Measurements from ENCODE around the gene NAA40. TPM values are rescaled to one million over a fixed set of nuclear protein-coding genes. Genes with fewer than 3 reads are reported as not detected.

The NAA40 gene
- total and polyA plus RNA-seq, 10 of the 15 experiments (the other 5 are each of a cell fraction or from before 2014, with no cell fraction given): 4.8 to 31.6 (median 22.2) TPM

DNA sequence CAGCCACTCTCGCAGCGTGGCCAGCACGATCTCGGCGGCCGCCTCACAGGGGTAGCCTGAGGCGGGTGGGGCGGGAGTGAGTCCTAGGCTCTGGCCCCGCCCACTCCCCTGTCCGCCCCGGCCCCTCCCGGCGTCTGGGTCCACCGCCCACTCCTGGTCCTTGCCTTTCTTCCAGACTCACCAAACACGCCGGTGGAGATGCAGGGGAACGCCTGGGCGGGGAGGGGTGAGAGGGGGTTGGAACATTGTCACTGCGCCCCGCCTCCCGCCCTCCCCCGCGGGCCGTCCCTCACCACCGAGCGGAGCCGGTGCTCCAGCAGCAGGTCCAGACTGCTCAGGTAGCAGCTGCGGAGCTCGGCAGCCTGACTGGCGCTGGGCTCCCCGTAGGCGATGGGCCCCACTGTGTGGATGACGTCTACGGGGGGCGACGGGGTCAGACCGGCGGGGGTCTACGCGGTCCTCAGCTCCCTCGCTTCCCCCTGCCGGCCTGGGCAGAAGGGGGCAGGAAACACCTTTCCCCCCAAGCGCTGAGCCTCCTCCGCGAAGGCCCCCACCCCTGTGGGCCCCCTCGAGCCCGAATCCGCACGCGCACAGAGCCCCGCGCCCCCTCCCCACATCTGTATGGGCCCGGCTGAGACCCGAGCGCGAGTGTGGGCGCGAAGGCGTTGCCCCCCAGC lies 60.7 kb downstream of the NAA40 start:
- peak overlapping the region; percentile 38; the same call in 1 of the 2 replicates for H3K4me2 ChIP-seq (ENCODE audit: control insufficient read depth, insufficient read depth)
- in situ Hi-C loops (cut with MboI): loop anchor here (5.0 kb wide), 1 partner anchor 148 kb away; no protein-coding TSS in a partner anchor

More for the DNA sequence above, 60.7 kb downstream of the NAA40 start:
- no peak overlapping the region for H3K27ac ChIP-seq (ENCODE audit: control insufficient read depth, insufficient read depth)
- H3K9me3 ChIP-seq (replicated peaks; ENCODE audit: control insufficient read depth, insufficient read depth, low read length): no peaks in the 10 kb centered on the region
- BruUV-seq (replicated peaks): no TSS peak
- FAIRE-seq (no peak), DNase-seq (ENCODE audit: low read depth, low spot score) (no peak), ATAC-seq (peak; percentile 59)
- ChIA-PET POLR2A (no interaction called here), RAD21 (ENCODE audit: unreplicated experiment) (interaction anchor here (1.1 to 1.6 kb wide), 2 partner anchors 148 to 150 kb away, joined by 3 to 7 read pairs; no protein-coding TSS in a partner anchor), CTCF (interaction anchor here (4.1 kb wide), 1 partner anchor 149 kb away, joined by 21 read pairs; no protein-coding TSS in a partner anchor), SMC1A (ENCODE audit: uncharacterized antibody, unreplicated experiment) (no interaction called here)
- H3K27me3 ChIP-seq (replicated peaks in 1 of 2; ENCODE audit: control insufficient read depth in 2 of 2, insufficient read depth in 2 of 2, low read length in 1 of 2): no peaks in the 10 kb centered on the region
- H3K79me2 ChIP-seq (ENCODE audit: control insufficient read depth, insufficient read depth, low read length): no peaks in the 10 kb centered on the region
- 21% methylated on average over 35 of the region's 59 CpGs for WGBS (ENCODE audit: insufficient coverage, insufficient replicate concordance, low lambda C conversion rate, missing lambda C conversion rate)
- TF ChIP-seq BACH1 (IDR thresholded peaks at IDR 0.05; ENCODE audit: borderline replicate concordance) (0 out of 2 replicates have a peak, but pooled peaks have one; percentile 11), POLR2A (IDR thresholded peaks at IDR 0.05; ENCODE audit: low read depth, low read length) (peak; percentile 61), RCOR1 (conservative IDR thresholded peaks at IDR 0.05; ENCODE audit: low read depth, low read length) (no peak), TARDBP (IDR thresholded peaks at IDR 0.05; ENCODE audit: borderline replicate concordance) (no peak), SMAD5 (IDR thresholded peaks at IDR 0.05; ENCODE audit: low read depth) (0 out of 2 replicates have a peak, but pooled peaks have one; percentile 12), EGR1 (IDR thresholded peaks at IDR 0.05; ENCODE audit: borderline replicate concordance in 1 of 2, low read depth in 2 of 2, low read length in 2 of 2) (peak in 1 of 2 experiments; percentile 44; a peak in 1 of 3 replicates), SREBF2 (IDR thresholded peaks at IDR 0.05; ENCODE audit: low read length) (no peak)
- TF ChIP-seq, protein P1, sequence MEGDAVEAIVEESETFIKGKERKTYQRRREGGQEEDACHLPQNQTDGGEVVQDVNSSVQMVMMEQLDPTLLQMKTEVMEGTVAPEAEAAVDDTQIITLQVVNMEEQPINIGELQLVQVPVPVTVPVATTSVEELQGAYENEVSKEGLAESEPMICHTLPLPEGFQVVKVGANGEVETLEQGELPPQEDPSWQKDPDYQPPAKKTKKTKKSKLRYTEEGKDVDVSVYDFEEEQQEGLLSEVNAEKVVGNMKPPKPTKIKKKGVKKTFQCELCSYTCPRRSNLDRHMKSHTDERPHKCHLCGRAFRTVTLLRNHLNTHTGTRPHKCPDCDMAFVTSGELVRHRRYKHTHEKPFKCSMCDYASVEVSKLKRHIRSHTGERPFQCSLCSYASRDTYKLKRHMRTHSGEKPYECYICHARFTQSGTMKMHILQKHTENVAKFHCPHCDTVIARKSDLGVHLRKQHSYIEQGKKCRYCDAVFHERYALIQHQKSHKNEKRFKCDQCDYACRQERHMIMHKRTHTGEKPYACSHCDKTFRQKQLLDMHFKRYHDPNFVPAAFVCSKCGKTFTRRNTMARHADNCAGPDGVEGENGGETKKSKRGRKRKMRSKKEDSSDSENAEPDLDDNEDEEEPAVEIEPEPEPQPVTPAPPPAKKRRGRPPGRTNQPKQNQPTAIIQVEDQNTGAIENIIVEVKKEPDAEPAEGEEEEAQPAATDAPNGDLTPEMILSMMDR (IDR thresholded peaks at IDR 0.05 in 2 of 3, conservative IDR thresholded peaks at IDR 0.05 in 1 of 3; ENCODE audit: control insufficient read depth in 2 of 3, extremely low read depth in 1 of 3, insufficient read depth in 1 of 3, low read depth in 3 of 3, low read length in 3 of 3): peak in 1 of 3 experiments; percentile 9; a peak in 1 of 6 replicates
- TF ChIP-seq, protein P2, sequence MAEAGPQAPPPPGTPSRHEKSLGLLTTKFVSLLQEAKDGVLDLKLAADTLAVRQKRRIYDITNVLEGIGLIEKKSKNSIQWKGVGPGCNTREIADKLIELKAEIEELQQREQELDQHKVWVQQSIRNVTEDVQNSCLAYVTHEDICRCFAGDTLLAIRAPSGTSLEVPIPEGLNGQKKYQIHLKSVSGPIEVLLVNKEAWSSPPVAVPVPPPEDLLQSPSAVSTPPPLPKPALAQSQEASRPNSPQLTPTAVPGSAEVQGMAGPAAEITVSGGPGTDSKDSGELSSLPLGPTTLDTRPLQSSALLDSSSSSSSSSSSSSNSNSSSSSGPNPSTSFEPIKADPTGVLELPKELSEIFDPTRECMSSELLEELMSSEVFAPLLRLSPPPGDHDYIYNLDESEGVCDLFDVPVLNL (IDR thresholded peaks at IDR 0.05; ENCODE audit: low read depth, low read length): no peak
- TF ChIP-seq, protein P3, sequence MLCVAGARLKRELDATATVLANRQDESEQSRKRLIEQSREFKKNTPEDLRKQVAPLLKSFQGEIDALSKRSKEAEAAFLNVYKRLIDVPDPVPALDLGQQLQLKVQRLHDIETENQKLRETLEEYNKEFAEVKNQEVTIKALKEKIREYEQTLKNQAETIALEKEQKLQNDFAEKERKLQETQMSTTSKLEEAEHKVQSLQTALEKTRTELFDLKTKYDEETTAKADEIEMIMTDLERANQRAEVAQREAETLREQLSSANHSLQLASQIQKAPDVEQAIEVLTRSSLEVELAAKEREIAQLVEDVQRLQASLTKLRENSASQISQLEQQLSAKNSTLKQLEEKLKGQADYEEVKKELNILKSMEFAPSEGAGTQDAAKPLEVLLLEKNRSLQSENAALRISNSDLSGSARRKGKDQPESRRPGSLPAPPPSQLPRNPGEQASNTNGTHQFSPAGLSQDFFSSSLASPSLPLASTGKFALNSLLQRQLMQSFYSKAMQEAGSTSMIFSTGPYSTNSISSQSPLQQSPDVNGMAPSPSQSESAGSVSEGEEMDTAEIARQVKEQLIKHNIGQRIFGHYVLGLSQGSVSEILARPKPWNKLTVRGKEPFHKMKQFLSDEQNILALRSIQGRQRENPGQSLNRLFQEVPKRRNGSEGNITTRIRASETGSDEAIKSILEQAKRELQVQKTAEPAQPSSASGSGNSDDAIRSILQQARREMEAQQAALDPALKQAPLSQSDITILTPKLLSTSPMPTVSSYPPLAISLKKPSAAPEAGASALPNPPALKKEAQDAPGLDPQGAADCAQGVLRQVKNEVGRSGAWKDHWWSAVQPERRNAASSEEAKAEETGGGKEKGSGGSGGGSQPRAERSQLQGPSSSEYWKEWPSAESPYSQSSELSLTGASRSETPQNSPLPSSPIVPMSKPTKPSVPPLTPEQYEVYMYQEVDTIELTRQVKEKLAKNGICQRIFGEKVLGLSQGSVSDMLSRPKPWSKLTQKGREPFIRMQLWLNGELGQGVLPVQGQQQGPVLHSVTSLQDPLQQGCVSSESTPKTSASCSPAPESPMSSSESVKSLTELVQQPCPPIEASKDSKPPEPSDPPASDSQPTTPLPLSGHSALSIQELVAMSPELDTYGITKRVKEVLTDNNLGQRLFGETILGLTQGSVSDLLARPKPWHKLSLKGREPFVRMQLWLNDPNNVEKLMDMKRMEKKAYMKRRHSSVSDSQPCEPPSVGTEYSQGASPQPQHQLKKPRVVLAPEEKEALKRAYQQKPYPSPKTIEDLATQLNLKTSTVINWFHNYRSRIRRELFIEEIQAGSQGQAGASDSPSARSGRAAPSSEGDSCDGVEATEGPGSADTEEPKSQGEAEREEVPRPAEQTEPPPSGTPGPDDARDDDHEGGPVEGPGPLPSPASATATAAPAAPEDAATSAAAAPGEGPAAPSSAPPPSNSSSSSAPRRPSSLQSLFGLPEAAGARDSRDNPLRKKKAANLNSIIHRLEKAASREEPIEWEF (IDR thresholded peaks at IDR 0.05; ENCODE audit: insufficient replicate concordance, low read depth, low read length): no peak
- no peaks in the 10 kb centered on the region; the same call in 1 of the 2 replicates for H4K20me1 ChIP-seq (ENCODE audit: control insufficient read depth, insufficient read depth)
- intact Hi-C loops (cut with micrococcal nuclease; ENCODE audit: unreplicated experiment): loop anchor here (1.0 kb wide), 1 partner anchor 149 kb away; no protein-coding TSS in a partner anchor
- H3K4me3 ChIP-seq: no peak overlapping the region
- H3K36me3 ChIP-seq (ENCODE audit: control insufficient read depth in 2 of 2, insufficient read depth in 2 of 2, low read length in 1 of 2): peaks cover 0 to 25% of the 10 kb centered on the region in 2 experiments; a peak in 3 of 4 replicates
- H2AFZ ChIP-seq (ENCODE audit: control insufficient read depth, low read depth, low read length): no peak overlapping the region
- no peak overlapping the region for H3K9ac ChIP-seq (ENCODE audit: control insufficient read depth, insufficient read depth, low read length)
- H3K4me1 ChIP-seq (ENCODE audit: control insufficient read depth, insufficient read depth, low read length): no peaks in the 10 kb centered on the region; the same call in 1 of the 2 replicates

Measured in GM12878 (cell line).